HepG2 (cell line): ENCODE measurements around the gene COQ10B. TPM values are rescaled to one million over a fixed set of nuclear protein-coding genes. Genes with fewer than 3 reads are reported as not detected.

Experiments
- ARID5B ChIP-seq: IDR thresholded peaks from 2 replicates; pipeline ENCODE4 v1.4.0; 2020; ENCODE audit warnings: mild to moderate bottlenecking, missing genetic modification reagents
- CBX1 ChIP-seq: IDR thresholded peaks from one replicate; pipeline ENCODE4 v1.6.1; 2016; ENCODE audit warnings: antibody characterized with exemption, low read depth
- FOXC1 ChIP-seq: sonication (generic); formaldehyde crosslinking; IDR thresholded peaks from 2 replicates; pipeline ENCODE4 v1.8.0; 2022; ENCODE audit warnings: mild to moderate bottlenecking, missing genetic modification reagents, borderline replicate concordance
- FOXK2 ChIP-seq: fragments of 450-650 bp; IDR thresholded peaks from 2 replicates; pipeline ENCODE4 v1.6.1; 2016
- FOXP1 ChIP-seq, 2 experiments: fragments of 450-650 bp in 1 of 2; IDR thresholded peaks; 2 replicates each; pipeline ENCODE4 v1.6.1; 2017 to 2018; ENCODE audit warnings: antibody characterized with exemption in 1 of 2
- HMGXB4 ChIP-seq, 2 experiments: sonication (generic) in 1 of 2; formaldehyde crosslinking in 1 of 2; IDR thresholded peaks; 2 replicates each; pipeline versions ENCODE4 v1.4.0 to v1.6.1; 2018 to 2020; ENCODE audit warnings: missing genetic modification reagents in 2 of 2, borderline replicate concordance in 1 of 2, low read depth in 1 of 2, mild to moderate bottlenecking in 1 of 2, missing biosample characterization in 1 of 2
- MYC ChIP-seq: sonication (generic); formaldehyde crosslinking; IDR thresholded peaks from 2 replicates; pipeline ENCODE4 v1.9.0; 2021; ENCODE audit warnings: missing genetic modification reagents, borderline replicate concordance
- NFKB2 ChIP-seq: sonication (generic); formaldehyde crosslinking; IDR thresholded peaks from 2 replicates; pipeline ENCODE4 v1.4.0; 2020; ENCODE audit warnings: missing genetic modification reagents, borderline replicate concordance
- TCF12 ChIP-seq, 2 experiments: fragments of 450-650 bp in 1 of 2; sonication (generic) in 1 of 2; formaldehyde crosslinking in 1 of 2; IDR thresholded peaks; 2 replicates each; pipeline versions ENCODE4 v1.6.1 to v1.8.0; 2017 to 2022; ENCODE audit warnings: antibody characterized with exemption in 1 of 2, mild to moderate bottlenecking in 1 of 2, missing genetic modification reagents in 1 of 2, moderate library complexity in 1 of 2
- ZNF136 ChIP-seq: sonication (generic); formaldehyde crosslinking; IDR thresholded peaks from 2 replicates; pipeline ENCODE4 v1.8.1; 2022; ENCODE audit warnings: low read depth, mild to moderate bottlenecking, moderate library complexity, missing genetic modification reagents
- ZNF264 ChIP-seq: sonication (generic); formaldehyde crosslinking; IDR thresholded peaks from 2 replicates; pipeline ENCODE4 v1.4.0; 2020; ENCODE audit warnings: missing genetic modification reagents
- ZNF619 ChIP-seq: sonication (generic); formaldehyde crosslinking; IDR thresholded peaks from 2 replicates; pipeline ENCODE4 v1.4.0; 2020; ENCODE audit warnings: mild to moderate bottlenecking, missing genetic modification reagents
- polyA plus RNA-seq, 8 experiments: library from polyadenylated mRNA; depleted of rRNA in 3 of 8; stranded (reverse) in 7 of 8; unstranded in 1 of 8; fragments of >200 nt; fragmentation: Illumina TruSeq in 4 of 8; extraction: Trizol in 4 of 8; gene quantifications; 2 replicates each; pipeline versions ENCODE4 v1.2.1 to v1.2.3, GENCODE V29; 2011 to 2016; ENCODE audit warnings: low read depth in 4 of 8, missing spikeins in 1 of 8, mixed read lengths in 1 of 8; ENCODE audit not compliant: insufficient read depth in 1 of 8
- total RNA-seq, 5 experiments: library from RNA; depleted of rRNA; stranded (reverse); fragments of >200 nt; fragmentation: Illumina TruSeq; extraction: Trizol; gene quantifications; 2 replicates each; pipeline ENCODE4 v1.2.3, GENCODE V29; 2016; ENCODE audit warnings: low read depth in 1 of 5
- TF ChIP-seq, protein P1 (sequence below): sonication (generic); formaldehyde crosslinking; IDR thresholded peaks from 2 replicates; pipeline ENCODE4 v1.5.0; 2020; ENCODE audit warnings: mild to moderate bottlenecking, missing genetic modification reagents
- TF ChIP-seq, protein P2 (sequence below): sonication (generic); formaldehyde crosslinking; IDR thresholded peaks from 2 replicates; pipeline ENCODE4 v1.9.0; 2022; ENCODE audit warnings: low read depth, missing genetic modification reagents
- TF ChIP-seq, protein P3 (sequence below): sonication (generic); formaldehyde crosslinking; conservative IDR thresholded peaks from 2 replicates; pipeline ENCODE4 v1.8.0; 2022; ENCODE audit warnings: missing genetic modification reagents

Gene COQ10B
- total and polyA plus RNA-seq, 2 of the 13 experiments (the other 11 are each of a cell fraction or from before 2014, with no cell fraction given), result 4.6 to 34.9 TPM

DNA sequence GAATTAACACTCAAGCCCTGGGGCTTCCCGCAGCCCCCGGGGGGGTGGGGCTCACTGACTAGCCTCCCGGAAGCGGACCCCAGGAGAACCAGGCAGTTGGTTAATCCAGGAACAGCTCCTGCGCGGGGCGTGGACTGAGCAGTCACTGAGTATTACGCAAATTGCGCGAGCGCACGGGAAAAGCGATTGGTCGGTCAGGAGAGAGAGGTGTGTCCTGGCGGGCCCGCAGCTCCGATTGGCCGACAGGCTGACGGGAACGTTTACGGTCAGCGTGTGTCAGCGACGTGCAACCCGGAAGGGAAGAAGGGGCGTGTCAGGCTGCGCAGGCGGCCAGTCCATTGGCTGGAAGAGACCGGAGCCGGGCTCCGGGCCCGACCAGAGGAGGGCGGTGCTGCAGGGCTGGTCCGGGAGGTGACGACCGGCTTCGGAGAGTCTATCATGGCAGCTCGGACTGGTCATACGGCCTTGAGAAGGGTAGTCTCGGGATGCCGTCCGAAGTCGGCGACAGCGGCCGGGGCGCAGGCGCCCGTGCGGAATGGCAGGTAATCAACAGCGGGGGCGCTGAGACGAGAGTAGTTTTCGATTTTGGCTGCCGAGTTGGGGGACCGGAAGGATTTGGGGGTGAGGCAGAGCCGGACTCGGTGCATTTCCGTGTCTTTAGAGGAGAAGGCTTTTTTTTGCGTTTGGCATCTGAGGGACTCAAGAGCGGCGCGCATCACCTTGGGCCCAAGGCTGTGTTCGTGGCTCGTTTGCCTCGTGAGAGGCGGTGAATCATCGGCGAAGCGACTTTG lies at the start of gene COQ10B (continued):
- TF ChIP-seq, protein P1, sequence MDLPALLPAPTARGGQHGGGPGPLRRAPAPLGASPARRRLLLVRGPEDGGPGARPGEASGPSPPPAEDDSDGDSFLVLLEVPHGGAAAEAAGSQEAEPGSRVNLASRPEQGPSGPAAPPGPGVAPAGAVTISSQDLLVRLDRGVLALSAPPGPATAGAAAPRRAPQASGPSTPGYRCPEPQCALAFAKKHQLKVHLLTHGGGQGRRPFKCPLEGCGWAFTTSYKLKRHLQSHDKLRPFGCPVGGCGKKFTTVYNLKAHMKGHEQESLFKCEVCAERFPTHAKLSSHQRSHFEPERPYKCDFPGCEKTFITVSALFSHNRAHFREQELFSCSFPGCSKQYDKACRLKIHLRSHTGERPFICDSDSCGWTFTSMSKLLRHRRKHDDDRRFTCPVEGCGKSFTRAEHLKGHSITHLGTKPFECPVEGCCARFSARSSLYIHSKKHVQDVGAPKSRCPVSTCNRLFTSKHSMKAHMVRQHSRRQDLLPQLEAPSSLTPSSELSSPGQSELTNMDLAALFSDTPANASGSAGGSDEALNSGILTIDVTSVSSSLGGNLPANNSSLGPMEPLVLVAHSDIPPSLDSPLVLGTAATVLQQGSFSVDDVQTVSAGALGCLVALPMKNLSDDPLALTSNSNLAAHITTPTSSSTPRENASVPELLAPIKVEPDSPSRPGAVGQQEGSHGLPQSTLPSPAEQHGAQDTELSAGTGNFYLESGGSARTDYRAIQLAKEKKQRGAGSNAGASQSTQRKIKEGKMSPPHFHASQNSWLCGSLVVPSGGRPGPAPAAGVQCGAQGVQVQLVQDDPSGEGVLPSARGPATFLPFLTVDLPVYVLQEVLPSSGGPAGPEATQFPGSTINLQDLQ (CRISPR knock-in tag), result peak; percentile 73
- TF ChIP-seq FOXK2 (peak; percentile 65), HMGXB4 (CRISPR knock-in tag; IDR thresholded peaks at IDR 0.05; ENCODE audit: borderline replicate concordance in 1 of 2, low read depth in 1 of 2) (peak; percentile 77 to 78; a peak in 3 of 4 replicates), ARID5B (CRISPR knock-in tag) (peak; percentile 64), ZNF264 (CRISPR knock-in tag) (no peak; the same call in 1 of the 2 replicates), NFKB2 (CRISPR knock-in tag) (peak; percentile 77; the same call in 1 of the 2 replicates), FOXP1 (IDR thresholded peaks at IDR 0.05) (no peak), FOXP1 (CRISPR knock-in tag; IDR thresholded peaks at IDR 0.05) (peak; percentile 3; the same call in 1 of the 2 replicates), ZNF136 (CRISPR knock-in tag) (peak; percentile 92), ZNF619 (CRISPR knock-in tag) (peak; percentile 74; the same call in 1 of the 2 replicates), FOXC1 (CRISPR knock-in tag) (peak; percentile 98), TCF12 (IDR thresholded peaks at IDR 0.05) (no peak), TCF12 (CRISPR knock-in tag; IDR thresholded peaks at IDR 0.05) (peak; percentile 75; the same call in 1 of the 2 replicates), MYC (CRISPR knock-in tag) (peak; percentile 76), CBX1 (peak; percentile 77)
- TF ChIP-seq, protein P2, sequence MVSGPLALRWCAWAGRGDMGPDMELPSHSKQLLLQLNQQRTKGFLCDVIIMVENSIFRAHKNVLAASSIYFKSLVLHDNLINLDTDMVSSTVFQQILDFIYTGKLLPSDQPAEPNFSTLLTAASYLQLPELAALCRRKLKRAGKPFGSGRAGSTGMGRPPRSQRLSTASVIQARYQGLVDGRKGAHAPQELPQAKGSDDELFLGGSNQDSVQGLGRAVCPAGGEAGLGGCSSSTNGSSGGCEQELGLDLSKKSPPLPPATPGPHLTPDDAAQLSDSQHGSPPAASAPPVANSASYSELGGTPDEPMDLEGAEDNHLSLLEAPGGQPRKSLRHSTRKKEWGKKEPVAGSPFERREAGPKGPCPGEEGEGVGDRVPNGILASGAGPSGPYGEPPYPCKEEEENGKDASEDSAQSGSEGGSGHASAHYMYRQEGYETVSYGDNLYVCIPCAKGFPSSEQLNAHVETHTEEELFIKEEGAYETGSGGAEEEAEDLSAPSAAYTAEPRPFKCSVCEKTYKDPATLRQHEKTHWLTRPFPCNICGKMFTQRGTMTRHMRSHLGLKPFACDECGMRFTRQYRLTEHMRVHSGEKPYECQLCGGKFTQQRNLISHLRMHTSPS (CRISPR knock-in tag), result no peak
- TF ChIP-seq, protein P3, sequence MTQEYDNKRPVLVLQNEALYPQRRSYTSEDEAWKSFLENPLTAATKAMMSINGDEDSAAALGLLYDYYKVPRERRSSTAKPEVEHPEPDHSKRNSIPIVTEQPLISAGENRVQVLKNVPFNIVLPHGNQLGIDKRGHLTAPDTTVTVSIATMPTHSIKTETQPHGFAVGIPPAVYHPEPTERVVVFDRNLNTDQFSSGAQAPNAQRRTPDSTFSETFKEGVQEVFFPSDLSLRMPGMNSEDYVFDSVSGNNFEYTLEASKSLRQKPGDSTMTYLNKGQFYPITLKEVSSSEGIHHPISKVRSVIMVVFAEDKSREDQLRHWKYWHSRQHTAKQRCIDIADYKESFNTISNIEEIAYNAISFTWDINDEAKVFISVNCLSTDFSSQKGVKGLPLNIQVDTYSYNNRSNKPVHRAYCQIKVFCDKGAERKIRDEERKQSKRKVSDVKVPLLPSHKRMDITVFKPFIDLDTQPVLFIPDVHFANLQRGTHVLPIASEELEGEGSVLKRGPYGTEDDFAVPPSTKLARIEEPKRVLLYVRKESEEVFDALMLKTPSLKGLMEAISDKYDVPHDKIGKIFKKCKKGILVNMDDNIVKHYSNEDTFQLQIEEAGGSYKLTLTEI (CRISPR knock-in tag), result no peak
